Activated naive CD8-positive, alpha-beta T cell treated with anti-CD3 and anti-CD28 coated beads for 36 hours (primary cell): ENCODE results near the gene LYPD5. TPM values are rescaled to one million over a fixed set of nuclear protein-coding genes. Genes with fewer than 3 reads are reported as not detected.

ENCODE experiments used
- DNase-seq: peaks from one replicate; pipeline ENCODE4 v3.0.0; 2021
- H3K27ac Mint-ChIP-seq: one replicate; pipeline ENCODE4 v1.8.0; 2022; ENCODE audit warnings: mild to moderate bottlenecking, moderate library complexity, mixed read lengths
- H3K27me3 Mint-ChIP-seq: one replicate; pipeline ENCODE4 v1.8.0; 2022; ENCODE audit warnings: mild to moderate bottlenecking, mixed read lengths
- H3K36me3 Mint-ChIP-seq: one replicate; pipeline ENCODE4 v1.8.0; 2021; ENCODE audit warnings: mild to moderate bottlenecking, mixed read lengths
- H3K4me1 Mint-ChIP-seq: one replicate; pipeline ENCODE4 v1.8.0; 2021; ENCODE audit warnings: mixed read lengths
- H3K4me3 Mint-ChIP-seq: one replicate; pipeline ENCODE4 v1.8.0; 2022; ENCODE audit warnings: mild to moderate bottlenecking, moderate library complexity, mixed read lengths
- H3K9me3 Mint-ChIP-seq: one replicate; pipeline ENCODE4 v1.8.0; 2022; ENCODE audit warnings: mixed read lengths
- total RNA-seq, 2 experiments: library from RNA; stranded (reverse); gene quantifications; one replicate each; pipeline ENCODE4 v1.2.3, GENCODE V29; 2021

LYPD5 gene
- total RNA-seq, 2 experiments from 2014 or later: 1.6 TPM

DNA sequence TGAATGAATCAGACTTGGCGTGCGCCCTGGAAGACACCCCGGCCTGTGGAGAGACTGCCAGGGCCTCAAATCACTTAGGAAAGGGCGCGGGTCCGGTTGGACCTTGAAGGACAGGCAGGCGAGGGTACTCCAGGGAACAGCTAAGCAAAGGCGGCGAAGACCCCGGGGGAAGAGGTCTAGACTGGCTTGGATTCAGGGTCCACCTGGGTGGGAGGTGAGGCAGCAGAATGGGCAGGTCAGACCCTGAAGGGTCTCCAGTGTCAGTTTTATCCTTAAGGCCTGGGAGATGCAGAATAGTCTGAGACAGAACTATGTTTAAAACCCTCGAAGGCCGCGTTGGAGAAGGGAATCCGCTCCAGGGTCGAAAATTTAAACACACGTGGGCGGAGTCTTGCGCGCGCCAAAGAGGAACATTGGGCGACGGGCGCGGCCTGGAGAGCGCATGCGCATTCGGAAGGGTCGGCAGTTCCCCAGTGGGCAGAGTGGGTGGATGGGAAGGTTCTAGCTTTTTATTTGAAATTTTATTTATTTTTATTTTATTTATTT is 46.9 kb downstream of the LYPD5 start:
- H3K27me3 Mint-ChIP-seq: peaks cover 12% of the 10 kb centered on the region
- peak overlapping the region; percentile 100 for H3K27ac Mint-ChIP-seq
- peak overlapping the region; percentile 98 for H3K4me3 Mint-ChIP-seq
- peaks cover 43% of the 10 kb centered on the region for H3K36me3 Mint-ChIP-seq
- H3K9me3 Mint-ChIP-seq: peaks cover 3% of the 10 kb centered on the region
- DNase-seq: peak; percentile 82
- peaks cover 56% of the 10 kb centered on the region for H3K4me1 Mint-ChIP-seq

DNA sequence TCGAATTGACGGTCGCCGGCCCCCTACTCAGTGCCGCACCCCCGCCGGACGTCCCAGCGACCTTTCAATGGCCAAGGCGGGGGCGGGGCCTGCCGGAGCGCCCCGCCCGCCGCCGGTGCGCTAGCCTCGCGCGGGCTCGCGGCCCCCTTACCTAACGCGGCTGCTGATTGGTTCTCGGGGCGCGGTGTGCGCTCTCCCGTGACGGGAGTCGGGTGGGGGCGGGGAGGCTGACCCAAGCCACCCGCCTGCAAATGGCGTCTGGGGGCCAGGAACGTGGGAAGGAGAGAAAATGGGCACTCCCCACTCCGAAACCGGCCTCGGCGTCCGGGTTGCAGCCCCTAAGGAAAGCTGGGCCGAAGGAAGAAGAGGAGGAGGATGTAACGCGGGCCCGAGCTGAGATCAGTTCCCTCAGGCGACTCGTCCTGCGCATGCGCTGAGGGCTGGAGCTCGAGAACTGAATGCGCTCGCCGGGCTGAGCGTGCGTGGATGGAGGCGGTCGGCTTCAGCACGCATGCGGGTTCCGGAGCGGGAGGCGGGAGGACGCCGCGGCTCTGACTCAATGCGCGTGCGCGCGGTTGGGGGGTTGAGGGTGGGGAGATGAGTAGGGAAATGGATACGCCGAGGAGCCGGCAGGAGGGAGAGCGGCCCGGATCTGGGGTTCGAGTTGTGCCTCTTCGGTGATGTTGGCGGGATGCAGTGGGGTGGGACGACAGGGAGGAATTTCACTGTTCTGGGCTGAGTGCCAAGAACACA is 47.6 kb downstream of the LYPD5 start, which contains the start of gene SMG9:
Gene SMG9, minus strand, starts transcription at position 460 of the 753 bp plus-strand sequence. CDS start 4,221 bp downstream, outside the sequence.
- peaks cover 12% of the 10 kb centered on the region for H3K27me3 Mint-ChIP-seq
- H3K36me3 Mint-ChIP-seq: peaks cover 47% of the 10 kb centered on the region

DNA sequence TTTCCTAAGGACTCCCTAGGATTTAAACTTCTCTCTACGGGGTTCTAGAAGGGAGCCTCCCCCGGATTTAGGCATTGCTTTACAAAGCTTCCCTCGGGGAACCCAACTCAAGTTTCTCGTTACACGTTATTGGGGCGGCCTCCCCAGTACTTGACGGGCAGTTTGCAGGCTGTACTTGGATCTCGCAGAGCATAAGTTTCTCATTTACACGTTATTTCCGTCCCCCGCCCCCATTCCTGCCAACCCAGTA is 48.1 kb downstream of the LYPD5 start:
- Mint-ChIP-seq H3K27ac (peak overlapping the region; percentile 100), H3K9me3 (peaks cover 3% of the 10 kb centered on the region), H3K36me3 (peaks cover 47% of the 10 kb centered on the region), H3K4me3 (peak overlapping the region; percentile 98), H3K27me3 (peaks cover 12% of the 10 kb centered on the region), H3K4me1 (peaks cover 55% of the 10 kb centered on the region)
- DNase-seq: no peak

More for the DNA sequence above, 47.6 kb downstream of the LYPD5 start, which contains the start of gene SMG9:
- Mint-ChIP-seq H3K4me1 (peaks cover 60% of the 10 kb centered on the region), H3K4me3 (peak within 1 kb of the TSS; percentile 98), H3K9me3 (peaks cover 3% of the 10 kb centered on the region), H3K27ac (peak within 1 kb of the TSS; percentile 100)
- DNase-seq: peak; percentile 99

DNA sequence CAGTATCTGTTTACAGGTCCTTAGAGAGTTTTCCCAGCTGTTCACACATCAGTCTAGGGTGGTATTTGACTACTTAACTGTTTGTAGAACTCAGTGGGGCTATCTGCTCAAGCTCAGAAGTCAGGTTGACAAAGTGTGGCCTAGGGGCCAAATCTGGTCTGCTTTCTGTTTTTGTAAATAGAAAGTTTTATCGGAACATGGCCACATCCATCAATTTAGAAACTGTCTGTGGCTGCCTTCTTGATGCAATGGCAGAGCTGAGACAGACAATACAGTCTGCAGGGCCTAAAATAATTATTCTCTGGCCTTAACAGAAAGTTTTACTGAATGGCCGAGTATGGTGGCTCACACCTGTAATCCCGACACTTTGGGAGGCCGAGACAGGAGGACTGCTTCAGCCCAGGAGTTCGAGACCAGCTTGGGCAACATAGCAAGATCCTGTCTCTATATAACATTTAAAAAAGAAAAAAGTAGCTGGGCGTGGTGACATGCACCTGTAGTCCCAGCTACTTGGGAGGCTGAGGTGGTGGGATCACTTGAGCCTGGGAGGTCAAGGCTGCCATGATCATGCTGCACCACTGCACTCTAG is 49.9 kb downstream of the LYPD5 start:
- Mint-ChIP-seq H3K9me3 (peaks cover 3% of the 10 kb centered on the region), H3K36me3 (peaks cover 52% of the 10 kb centered on the region), H3K27ac (peak overlapping the region; percentile 100), H3K4me3 (peak overlapping the region; percentile 1), H3K4me1 (peaks cover 53% of the 10 kb centered on the region), H3K27me3 (peaks cover 12% of the 10 kb centered on the region)
- no peak for DNase-seq

DNA sequence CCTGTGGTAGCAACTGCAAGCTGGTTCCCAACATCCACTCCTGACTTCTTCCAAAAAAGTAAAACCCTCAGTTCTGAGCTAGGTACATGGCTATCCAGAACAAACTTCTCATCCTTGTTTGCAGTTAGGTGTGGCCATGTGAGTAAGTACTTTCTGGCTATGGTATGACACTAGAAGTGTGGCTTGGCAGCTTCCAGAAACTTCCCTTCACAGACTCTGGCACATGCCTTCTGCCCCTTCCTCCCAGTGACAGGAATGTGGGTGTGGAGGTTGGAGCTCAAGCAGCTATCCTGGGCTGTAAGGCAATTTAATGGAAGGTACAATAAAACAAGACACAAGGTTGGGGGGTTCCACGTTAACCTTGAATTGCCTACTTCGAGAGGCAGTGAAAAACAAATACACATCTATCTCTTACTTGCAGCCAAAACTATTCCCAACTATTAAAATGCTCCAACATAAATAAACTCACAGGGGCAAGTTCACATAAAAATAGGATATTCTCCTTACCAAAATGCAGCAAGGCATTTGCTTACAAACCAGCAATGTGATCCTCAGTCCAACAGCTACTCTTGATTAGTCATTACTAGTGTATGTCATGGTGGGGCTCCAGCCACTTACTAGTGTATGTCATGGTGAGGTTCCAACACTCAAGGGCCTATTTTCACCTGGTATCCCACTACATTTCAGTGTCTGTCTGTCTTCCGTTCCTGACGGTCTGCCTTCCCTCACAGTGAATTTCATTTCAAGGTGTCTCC is 50.6 kb downstream of the LYPD5 start:
- Mint-ChIP-seq H3K4me3 (no peak overlapping the region), H3K4me1 (peaks cover 49% of the 10 kb centered on the region), H3K27me3 (peaks cover 12% of the 10 kb centered on the region)

DNA sequence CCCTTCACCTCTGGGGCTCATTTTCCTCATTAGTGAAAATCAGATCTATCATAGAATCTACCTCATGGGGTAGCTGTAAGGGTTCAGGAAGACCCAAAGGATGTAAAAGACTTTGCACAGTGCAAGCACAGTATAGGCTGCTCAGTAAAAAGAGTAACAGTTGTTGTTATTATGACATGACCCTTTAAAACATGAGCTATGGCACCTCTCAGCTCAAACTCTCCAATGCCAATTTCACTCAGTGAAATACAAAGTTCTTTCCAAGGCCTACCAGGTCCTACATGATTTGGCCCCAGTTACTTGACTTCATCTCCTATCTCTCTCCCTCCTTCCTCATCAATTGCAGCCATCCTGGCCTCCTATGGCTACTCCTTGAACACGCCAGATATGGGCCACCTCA is 52.3 kb downstream of the LYPD5 start:
- H3K4me1 Mint-ChIP-seq: peaks cover 38% of the 10 kb centered on the region
- H3K36me3 Mint-ChIP-seq: peaks cover 41% of the 10 kb centered on the region
- no peak overlapping the region for H3K4me3 Mint-ChIP-seq
- peaks cover 3% of the 10 kb centered on the region for H3K9me3 Mint-ChIP-seq
- no peak for DNase-seq
- H3K27me3 Mint-ChIP-seq: peaks cover 6% of the 10 kb centered on the region
- H3K27ac Mint-ChIP-seq: peak overlapping the region; percentile 12

More for the DNA sequence above, 50.6 kb downstream of the LYPD5 start:
- peaks cover 3% of the 10 kb centered on the region for H3K9me3 Mint-ChIP-seq
- DNase-seq: no peak
- peaks cover 49% of the 10 kb centered on the region for H3K36me3 Mint-ChIP-seq
- H3K27ac Mint-ChIP-seq: peak overlapping the region; percentile 59

DNA sequence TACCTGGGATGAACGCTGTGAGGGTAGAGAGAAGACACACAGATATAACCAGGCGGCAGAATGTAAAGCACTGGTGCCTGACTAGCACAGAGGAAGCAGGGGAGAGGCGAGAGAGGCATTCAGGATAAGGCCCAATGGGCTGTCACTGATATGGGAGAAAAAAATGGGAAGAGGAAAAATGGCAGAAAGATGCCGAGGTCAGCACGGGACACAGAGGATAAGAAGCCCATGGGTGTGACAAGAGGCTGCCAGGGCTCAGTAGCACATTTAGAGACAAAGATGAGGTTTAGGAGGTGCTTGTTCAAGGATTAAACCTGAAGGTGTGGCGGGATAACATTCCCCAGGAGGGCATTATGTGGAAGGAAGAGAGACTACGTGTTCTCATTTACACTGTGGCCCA is 53.1 kb downstream of the LYPD5 start:
- Mint-ChIP-seq H3K4me1 (peaks cover 35% of the 10 kb centered on the region), H3K27ac (no peak overlapping the region), H3K9me3 (peaks cover 3% of the 10 kb centered on the region), H3K4me3 (no peak overlapping the region), H3K36me3 (peaks cover 39% of the 10 kb centered on the region), H3K27me3 (no peaks in the 10 kb centered on the region)
- no peak for DNase-seq

DNA sequence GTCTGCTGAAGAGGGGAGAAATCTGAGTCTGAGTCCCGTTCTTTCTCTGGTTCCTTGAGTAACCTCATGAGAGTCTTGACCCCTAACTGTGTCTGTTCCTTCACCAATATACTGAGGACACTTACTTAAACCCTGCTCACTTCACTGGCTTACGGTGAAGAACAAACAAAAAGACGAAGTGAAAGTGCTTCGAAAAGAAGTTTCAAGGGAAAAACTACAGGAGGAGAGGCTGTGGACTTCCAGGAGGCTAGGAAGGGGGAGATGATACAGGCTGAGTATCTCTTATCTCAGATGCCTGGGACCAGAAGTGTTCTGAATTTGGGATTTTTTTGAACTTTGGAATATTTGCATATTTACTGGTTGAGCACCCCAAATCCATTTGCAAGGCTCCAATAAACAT is 53.6 kb downstream of the LYPD5 start:
- Mint-ChIP-seq H3K9me3 (peaks cover 3% of the 10 kb centered on the region), H3K27ac (peak overlapping the region; percentile 57), H3K36me3 (peaks cover 40% of the 10 kb centered on the region), H3K4me1 (peaks cover 31% of the 10 kb centered on the region), H3K27me3 (no peaks in the 10 kb centered on the region), H3K4me3 (no peak overlapping the region)
- DNase-seq: no peak

DNA sequence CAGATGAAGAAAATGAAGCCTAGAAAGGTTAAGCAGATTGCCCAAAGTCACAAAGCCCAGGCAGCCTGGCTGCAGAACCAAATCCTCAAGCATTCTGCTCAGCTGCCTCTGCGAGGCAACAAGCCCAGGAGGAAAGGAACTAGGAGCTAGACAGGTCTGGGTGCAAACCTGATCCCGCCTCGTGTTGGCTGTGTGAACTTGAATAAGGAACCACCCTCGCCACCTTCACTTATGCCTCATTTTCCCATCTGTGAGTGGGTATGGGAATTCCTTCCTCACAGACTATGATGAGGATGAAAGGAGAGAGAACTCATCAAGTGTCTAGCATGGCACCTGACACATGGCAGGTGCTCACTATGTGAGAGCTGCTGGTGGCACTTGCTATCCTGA is 54.0 kb downstream of the LYPD5 start:
- H3K27ac Mint-ChIP-seq: peak overlapping the region; percentile 57
- H3K27me3 Mint-ChIP-seq: no peaks in the 10 kb centered on the region
- no peak for DNase-seq
- H3K9me3 Mint-ChIP-seq: peaks cover 3% of the 10 kb centered on the region
- H3K36me3 Mint-ChIP-seq: peaks cover 40% of the 10 kb centered on the region
- no peak overlapping the region for H3K4me3 Mint-ChIP-seq
- H3K4me1 Mint-ChIP-seq: peaks cover 27% of the 10 kb centered on the region

DNA sequence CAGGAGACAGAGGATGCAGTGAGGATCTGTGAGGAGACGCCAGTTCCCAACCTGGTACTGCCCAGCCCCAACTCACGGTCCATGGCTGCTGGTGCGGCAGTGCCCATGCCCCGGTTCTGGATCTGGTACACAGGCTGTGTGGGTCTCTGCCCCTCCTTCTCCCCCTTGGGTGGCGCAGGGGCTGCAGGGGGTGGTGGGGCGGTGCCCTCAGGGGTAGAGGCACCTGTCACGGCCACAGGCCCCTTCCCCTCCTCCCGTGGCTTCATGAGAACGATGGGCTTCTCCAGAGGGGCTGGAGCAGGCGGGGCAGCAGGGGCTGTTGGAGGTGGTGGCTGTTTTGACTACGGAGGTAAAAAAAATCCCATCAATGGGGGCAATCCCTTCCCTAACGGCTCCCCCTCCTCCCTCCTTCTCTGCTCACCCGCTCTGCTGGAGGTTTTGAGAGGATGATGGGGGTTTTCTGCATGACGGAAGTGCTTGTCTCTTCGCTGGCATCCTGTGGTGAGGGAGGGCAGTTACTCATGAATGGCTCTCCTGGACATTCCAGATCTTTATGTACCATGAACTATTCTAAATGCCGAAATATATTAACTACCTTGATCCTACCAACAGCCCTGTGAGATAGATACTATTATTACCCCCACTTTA is 54.6 kb downstream of the LYPD5 start:
- Mint-ChIP-seq H3K27me3 (no peaks in the 10 kb centered on the region), H3K36me3 (peaks cover 39% of the 10 kb centered on the region), H3K4me1 (peaks cover 22% of the 10 kb centered on the region), H3K9me3 (no peaks in the 10 kb centered on the region), H3K27ac (no peak overlapping the region), H3K4me3 (no peak overlapping the region)
- no peak for DNase-seq

Other genes starting within 250 kb of the LYPD5 start
- 10 to 100 TPM; 35.4 to 36.8 TPM for gene XRCC1, start 226.9 kb downstream of the LYPD5 start, total RNA-seq
- gene PINLYP, start 226.6 kb downstream of the LYPD5 start, total RNA-seq: 10 to 100 TPM; 14.3 to 16.8 TPM
- gene IRGQ, start 206.3 kb downstream of the LYPD5 start, total RNA-seq: 10 to 100 TPM; 19.8 to 24.6 TPM
- gene ZNF576, start 205.9 kb downstream of the LYPD5 start, total RNA-seq: 10 to 100 TPM; 11.7 to 14.9 TPM
- gene SRRM5, start 190.4 kb downstream of the LYPD5 start, total RNA-seq: under 1 TPM; 0.54 to 0.60 TPM
- gene ZNF428, start 182.8 kb downstream of the LYPD5 start, total RNA-seq: 10 to 100 TPM; 16.8 to 19.7 TPM
- gene CADM4, start 162.6 kb downstream of the LYPD5 start, total RNA-seq: under 1 TPM; 0.26 to 0.29 TPM
- 1 to 10 TPM; 6.5 to 7.6 TPM for gene PLAUR, start 132.3 kb downstream of the LYPD5 start, total RNA-seq
- not detected for gene IRGC, start 86.4 kb downstream of the LYPD5 start, total RNA-seq
- gene SMG9, start 47.5 kb downstream of the LYPD5 start, total RNA-seq: 10 to 100 TPM; 55.7 to 58.1 TPM
- gene KCNN4, start 21.5 kb downstream of the LYPD5 start, total RNA-seq: 10 to 100 TPM; 38.9 to 41.5 TPM
- 1 to 10 TPM; 5.6 to 7.2 TPM for gene ZNF283, start 24.9 kb upstream of the LYPD5 start, total RNA-seq
- gene ZNF404, start 81.5 kb upstream of the LYPD5 start, total RNA-seq: 1 to 10 TPM; 2.9 to 3.1 TPM
- gene ZNF45, start 132.8 kb upstream of the LYPD5 start, total RNA-seq: 10 to 100 TPM; 11.9 to 12.2 TPM
- gene ZNF221, start 148.8 kb upstream of the LYPD5 start, total RNA-seq: 1 to 10 TPM; 1.2 to 1.6 TPM
- 1 to 10 TPM; 6.7 to 7.0 TPM for gene ZNF155, start 181.7 kb upstream of the LYPD5 start, total RNA-seq
- 1 to 10 TPM; 2.5 to 3.9 TPM for gene ZNF230, start 200.5 kb upstream of the LYPD5 start, total RNA-seq
- gene ZNF222, start 222.9 kb upstream of the LYPD5 start, total RNA-seq: 1 to 10 TPM; 2.5 to 3.5 TPM
- gene ZNF223, start 249.6 kb upstream of the LYPD5 start, total RNA-seq: 1 to 10 TPM; 1.4 to 1.8 TPM